Superior temporal gyrus (tissue), 1 donor: Measurements from ENCODE around the gene USHBP1.

Experiments used
- DNase-seq: peaks from one replicate; pipeline ENCODE4 v3.0.0-alpha.2; 2016; ENCODE audit errors: extremely low spot score

Gene USHBP1

DNA sequence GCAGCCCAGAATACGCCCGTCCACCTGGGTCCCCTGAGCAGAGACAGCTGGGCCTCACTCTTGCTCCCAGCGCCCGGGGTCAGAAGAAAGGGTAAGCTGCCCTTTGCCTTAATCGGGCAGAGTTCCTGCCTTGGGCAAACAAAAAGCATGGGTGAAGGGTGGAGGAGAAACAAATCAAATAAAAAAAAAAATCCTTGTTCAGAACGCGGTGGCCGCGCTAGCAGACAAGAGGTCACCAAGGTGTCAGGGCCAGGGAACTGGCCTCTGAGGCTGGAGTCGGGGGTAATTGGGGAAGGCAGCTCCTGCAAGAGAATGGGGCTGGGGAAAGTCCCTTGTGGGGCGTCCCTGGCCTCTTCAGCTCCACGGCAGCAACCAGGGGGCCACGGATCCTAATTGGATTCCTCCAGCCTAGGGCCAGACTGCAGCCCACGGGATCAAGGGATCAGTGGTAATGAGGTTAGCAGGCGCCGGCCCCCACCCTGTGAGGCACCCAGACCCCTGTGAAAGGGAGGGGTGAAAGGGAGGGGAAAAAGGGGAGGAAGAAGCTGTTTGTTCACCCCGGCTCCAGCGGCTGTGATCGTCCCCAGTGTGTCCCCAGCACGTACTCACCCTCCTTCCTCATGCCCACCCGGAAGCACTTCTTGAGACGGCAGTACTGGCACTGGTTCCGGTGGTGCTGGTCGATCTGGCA is 24.3 kb downstream of the USHBP1 start:
- no peak for DNase-seq

DNA sequence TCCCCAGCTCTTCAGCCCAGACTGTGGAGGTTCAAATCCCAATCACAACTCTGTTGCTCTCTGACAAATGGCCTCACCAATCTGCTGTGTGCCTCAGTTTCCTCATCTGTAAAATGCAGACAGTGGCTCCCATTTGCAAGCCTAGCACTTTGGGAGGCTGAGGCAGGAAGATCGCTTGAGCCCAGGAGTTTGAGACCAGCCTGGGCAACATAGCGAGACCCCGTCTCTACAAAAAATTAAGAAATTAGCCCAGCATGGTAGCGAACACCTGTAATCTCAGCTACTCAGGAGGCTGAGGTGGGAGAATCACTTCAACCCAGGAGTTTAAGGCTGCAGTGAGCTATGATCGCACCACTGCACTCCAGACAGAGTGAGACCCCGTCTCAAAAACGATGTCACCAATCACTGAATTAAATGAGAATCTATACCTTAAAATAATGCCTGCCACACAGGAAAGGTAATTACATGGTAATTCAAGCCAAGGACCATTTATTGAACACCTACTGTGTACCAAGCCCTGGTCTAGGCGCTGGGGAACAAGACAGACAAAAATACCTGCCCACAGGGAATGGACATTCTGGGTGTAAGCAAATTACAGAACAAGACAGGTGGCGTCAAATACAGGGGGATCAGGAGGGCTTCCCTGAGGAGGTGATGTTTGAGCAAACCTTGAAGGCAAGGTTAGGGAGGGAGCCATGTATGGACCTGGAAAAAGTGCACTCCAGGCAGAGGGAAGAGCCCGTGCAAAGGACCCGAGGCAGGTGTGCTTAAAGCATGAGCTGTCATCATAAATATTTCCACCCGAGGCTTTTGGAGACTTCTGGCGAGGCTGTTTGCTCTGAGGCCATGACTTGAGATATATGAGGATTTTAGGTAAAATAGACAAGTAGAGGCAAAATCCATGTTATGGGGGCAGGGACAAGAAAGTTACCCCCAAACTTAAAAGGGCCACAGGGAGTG is 26.5 kb downstream of the USHBP1 start:
- no peak for DNase-seq

DNA sequence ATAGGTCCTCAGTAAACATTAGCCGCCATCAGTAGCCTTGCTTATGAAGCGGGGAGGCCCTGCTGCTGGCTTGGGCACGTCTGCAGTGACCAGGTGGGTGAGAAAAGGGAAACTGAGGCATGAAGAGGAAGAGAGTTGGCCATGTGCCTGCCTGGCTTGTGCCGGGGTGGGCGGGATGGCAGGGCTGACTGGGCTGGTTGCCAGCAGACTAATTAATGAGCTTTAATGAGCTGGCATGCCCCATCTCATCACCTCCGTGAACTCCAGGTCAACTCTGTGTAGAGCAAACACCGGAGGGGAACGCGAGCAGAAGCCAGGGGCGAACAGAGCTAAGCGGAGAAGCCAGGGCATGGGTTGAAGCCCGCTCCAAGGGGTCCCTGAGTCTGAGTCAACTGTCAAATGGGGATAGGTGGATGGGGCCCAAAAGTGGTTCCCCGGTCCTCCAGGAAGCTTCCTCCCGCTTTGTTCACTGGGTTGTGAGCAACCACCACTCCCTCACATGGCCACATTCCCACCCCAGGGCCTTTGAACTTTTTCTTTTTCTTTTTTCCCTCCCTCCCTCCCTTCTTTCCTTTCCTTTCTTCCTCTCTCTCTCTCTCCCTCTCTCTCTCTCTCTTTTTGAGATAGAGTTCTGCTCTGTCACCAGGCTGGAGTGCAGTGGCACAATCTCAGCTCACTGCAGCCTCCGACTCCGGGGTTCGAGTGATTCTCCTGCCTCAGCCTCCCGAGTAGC is 27.6 kb downstream of the USHBP1 start:
- DNase-seq = no peak

DNA sequence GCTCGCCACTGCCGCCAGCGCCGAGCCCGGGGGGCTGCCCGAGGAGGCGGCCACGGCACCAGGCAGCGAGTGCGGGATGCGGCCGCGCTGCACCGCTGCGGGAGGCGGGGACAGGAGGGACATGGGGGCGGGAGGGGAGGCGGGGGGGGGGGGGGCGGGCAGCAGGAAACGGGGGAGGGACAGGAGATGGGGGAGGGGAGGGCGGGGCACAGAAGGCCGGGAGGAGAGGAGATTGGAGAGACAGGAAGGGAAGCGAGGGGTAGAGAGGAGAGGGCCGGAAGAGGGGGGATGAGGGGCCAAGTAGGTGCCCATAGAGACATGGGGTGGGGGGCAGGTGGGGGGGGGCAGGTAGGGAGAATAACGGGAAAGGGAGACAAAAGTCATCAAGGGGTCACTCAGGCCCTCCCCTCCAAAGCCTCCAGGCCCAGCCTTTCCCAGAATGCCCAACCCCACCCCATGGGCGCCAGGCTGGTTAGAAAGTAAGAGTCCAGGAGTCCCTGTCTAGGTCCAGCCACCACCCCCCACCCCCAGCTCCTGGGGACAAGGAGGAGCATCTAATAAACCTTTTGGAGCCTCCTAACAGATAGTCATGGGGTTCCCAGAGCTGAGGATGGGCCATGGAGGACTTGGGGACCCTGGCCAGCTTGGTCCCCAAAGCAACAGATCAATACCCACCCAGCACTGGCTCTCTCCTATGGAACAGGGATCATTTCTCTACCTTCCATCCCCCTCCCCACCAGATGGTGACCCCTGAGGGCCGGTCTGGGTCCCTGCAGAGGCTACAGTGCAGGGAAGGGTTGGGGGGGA is 28.4 kb downstream of the USHBP1 start:
- no peak for DNase-seq

DNA sequence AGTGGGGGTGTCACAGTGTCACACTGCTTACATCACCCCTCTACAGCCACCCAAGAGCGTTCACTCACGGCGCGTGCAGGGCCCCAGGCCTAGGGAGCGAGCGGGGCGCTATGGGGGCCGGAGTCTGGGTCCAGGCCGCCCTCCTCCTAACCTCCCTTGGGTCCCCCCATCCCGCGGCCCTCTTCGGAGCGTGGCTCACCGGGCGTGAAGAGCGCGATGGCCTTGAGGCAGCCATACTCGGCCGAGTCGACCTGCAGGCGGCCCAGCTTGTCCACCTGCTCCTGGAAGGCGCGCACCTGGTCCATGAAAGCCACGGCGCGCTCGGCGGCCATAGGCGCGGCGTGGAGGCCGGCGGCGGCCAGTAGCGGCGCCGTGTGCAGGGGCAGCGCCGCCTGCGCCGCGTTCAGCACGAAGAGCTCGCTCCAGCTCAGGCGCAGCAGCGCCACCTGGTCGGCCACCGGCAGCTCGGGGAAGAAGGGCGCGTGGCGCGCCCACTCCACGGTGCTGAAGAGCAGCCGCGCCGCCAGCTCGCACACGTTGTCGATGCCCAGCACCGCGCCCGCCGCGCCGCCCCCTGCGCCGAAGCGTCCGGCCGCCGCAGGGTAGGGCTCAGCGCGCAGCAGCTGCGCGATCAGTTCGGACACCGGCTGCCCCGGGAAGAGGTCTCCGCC is 29.1 kb downstream of the USHBP1 start:
- DNase-seq = peak; percentile 75

DNA sequence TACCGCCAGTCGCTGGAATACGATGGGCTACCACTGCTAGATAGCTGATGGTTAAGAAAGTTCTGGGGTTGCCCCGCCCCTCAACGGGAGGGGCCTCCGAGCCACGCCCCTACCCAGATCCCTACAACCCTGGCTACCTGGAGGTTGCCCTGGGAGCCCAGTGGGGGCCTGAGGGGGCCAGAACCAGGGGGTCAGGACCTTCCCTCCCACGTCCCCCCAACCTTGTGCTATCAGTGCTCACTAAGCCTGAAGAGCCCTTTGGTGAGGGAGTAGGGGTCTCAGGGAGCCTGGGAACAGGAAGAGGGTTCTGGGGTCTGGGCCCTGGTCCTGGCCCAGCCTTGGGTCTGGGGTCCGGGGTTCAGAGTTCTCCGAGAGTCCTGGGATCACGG is 29.6 kb downstream of the USHBP1 start:
- DNase-seq = no peak

DNA sequence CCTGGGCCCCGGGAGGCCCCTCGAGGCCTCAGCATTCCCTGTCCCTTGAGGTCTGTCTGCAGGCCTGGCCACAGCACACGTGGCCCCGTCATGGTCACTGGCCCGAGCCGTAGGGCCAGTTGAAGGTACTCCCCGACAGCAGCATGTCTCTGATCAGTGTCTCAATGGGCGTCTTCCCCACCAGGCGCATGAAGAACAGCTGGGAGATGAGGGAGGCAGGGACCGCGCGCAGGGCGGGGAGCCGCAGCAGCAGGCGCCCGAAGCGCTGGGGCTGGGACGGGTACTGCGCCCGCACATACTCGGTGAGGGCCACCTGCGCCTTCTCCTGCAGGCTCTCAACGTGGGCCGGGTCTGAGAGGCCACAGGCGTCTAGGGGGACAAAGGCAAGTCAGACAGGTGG is 32.3 kb downstream of the USHBP1 start:
- no peak for DNase-seq

DNA sequence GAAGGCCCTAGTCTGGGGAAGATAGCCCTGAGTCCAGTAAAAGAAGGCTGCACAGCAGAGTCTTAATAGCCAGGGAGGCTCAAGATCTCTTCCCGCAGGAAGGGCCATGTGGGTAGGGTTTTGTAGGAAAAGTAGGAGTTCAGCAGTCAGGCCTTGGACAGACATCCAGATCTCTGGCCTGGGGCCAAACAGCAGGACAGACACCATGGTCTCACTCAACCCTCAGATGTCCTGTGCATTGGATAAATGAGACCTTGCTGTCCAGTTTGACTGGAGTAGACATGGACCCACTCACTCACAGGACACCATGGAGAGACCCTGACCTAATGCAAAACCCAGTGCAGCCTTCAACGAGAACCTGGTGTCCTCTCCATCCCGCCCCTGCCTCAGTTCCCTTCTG is 34.7 kb downstream of the USHBP1 start:
- DNase-seq = no peak

DNA sequence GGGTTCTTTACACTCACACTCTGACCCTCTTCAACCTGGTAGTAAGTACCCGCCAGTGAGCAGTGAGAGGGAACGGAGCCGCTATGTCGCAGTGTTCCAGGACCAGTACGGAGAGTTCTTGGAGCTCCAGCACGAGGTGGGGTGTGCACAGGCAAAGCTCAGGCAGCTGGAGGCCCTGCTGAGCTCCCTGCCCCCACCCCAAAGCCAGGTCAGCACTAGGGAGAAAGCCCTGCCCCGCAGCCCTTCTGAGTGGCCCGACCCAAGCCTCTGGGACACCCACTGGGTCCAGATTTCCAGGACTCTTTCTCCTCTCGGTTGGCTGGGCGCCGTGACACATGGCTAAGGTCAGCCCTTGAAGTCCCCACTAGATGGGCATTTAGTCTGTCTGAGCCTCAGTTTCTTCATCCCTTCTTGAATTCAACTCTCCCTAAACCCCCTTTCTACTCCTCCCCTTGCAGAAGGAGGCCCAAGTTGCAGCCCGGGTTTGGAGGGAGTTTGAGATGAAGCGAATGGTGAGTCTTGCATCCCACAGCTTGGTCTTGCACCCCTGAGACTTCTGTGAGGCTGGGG is 36.7 kb downstream of the USHBP1 start:
- no peak for DNase-seq

DNA sequence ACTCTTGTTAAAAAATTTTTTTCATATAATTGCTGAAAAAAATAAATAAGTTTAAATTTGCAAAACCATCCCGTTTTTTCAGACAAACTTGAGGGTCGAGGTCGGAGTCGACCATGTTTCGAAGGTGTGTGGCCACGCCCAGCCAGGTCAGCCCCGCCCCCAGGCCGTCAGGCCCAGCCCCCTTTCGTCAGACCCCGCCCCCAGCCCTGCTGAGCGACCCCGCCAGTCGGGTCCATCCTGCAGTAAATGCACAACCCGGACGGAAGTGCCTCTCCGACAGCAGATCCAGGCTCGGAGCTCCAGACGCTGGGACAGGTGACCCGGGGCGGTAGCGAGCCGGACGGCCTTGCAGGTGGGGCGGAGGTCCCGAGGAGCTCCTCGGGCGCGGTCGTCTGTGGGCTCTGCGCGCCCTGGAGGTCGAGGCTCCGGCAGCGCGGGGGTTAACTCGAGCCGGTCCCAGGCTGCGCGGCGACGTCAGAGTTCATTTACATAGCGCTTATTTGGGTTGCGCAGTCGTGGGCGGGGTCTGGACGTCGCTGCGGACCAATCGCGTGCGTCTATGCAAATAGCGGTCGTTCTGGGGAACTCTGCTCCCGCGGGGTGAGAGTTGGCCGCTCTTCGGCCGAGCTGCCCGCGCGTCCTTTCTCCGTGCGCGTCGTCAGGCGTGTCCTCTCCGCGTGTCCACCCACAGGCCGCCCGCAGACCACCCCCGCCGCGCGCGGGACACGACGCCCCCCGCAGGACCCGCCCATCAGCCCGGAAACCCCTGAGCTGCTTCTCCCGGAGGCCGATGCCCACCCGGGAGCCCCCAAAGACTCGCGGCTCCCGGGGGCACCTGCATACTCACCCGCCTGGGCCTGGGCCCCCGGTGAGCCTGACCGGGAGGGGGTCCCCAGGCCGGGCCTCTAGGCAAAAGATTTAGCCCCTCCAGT is 38.3 kb downstream of the USHBP1 start, which contains the start of gene OCEL1:
OCEL1 (plus strand) TSS at position 225 of the 932 bp plus-strand sequence; CDS start at position 247, 22 bp downstream.
- peak; percentile 99 for DNase-seq

DNA sequence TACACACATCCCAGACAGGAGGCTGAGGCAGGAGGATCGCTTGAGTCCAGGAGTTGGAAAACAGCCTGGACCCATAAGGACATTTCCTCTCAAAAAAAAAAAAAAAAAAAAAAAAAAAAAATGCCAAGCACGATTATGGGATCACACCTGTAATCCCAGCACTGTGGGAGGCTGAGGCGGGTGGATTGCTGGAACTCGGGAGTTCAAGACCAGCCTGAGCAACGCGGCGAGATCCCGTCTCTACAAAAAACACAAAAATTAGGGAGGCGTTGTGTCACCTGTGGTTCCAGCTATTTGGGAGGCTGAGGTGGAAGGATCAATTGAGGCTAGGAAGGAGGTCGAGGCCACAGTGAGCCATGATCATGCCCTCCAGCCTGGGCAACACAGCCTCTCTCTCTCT is 39.5 kb downstream of the USHBP1 start:
- DNase-seq = no peak

DNA sequence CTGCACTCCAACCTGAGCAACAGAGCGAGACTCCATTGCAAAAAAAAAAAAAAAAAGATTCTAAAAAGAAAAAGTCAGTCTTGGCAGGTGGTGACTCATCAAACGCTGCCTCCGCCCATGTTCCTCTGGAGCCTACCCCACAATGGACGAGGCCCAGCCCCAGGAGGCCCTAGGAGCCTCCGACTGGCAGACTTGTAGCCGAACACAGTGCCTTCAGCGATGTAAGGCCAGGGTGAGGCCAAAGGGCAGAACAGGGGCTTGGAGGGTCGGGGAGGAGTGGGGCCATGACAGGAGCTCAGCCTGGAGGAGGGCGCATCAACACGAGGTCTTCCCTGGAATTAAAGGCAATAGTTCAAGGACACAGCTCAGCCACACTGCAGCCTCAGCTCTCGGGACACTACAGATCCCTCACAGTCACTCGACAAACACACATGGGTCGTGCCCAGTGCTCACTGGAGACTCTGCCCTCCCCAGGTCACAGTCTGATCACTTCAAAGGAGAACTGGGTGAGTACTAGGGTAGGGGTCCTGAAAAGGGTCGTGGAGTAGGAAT is 44.3 kb downstream of the USHBP1 start:
- DNase-seq = no peak

DNA sequence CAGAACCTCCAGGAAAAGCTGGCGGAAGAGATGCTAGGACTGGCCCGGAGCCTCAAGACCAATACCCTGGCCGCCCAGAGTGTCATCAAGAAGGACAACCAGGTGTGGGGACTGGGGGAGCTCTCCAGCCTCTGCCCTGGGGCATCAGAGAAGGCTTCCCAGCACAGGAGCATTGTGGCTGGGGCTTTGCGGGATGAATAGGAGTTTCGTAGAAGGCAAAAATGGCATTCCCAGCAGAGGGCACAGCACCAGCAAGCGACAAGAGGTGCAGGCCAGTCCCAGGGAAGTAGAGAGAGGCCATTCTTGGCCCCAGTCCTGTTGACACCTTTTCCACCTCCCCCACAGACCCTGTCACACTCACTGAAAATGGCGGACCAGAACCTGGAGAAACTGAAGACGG is 45.3 kb downstream of the USHBP1 start:
- DNase-seq = no peak

DNA sequence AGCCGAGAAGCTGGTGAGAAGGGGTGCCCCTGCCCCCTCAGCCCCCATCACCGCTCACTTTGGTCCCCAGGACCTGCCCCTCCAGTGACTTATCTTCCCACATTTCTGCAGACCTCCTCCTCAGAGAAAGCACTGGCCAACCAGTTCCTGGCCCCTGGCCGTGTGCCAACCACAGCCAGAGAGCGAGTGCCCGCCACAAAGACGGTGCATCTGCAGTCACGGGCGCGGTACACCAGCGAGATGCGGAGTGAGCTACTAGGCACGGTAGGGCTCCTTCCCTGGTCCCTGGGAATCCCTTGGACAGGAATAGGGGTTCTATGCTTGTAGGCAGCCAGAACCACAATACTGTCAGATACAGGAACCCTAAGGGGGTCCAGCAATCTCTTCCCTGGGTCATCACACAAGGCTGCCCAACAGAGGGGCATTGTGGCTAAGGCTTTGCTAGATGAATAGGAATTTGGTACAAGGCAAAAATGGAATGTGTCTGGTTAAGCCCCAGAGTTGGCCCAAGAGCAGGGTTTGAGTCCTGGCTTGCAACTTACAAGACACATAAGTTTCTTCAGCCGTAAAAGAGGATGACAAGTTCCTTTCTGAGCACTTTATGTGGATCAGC is 48.4 kb downstream of the USHBP1 start:
- no peak for DNase-seq

DNA sequence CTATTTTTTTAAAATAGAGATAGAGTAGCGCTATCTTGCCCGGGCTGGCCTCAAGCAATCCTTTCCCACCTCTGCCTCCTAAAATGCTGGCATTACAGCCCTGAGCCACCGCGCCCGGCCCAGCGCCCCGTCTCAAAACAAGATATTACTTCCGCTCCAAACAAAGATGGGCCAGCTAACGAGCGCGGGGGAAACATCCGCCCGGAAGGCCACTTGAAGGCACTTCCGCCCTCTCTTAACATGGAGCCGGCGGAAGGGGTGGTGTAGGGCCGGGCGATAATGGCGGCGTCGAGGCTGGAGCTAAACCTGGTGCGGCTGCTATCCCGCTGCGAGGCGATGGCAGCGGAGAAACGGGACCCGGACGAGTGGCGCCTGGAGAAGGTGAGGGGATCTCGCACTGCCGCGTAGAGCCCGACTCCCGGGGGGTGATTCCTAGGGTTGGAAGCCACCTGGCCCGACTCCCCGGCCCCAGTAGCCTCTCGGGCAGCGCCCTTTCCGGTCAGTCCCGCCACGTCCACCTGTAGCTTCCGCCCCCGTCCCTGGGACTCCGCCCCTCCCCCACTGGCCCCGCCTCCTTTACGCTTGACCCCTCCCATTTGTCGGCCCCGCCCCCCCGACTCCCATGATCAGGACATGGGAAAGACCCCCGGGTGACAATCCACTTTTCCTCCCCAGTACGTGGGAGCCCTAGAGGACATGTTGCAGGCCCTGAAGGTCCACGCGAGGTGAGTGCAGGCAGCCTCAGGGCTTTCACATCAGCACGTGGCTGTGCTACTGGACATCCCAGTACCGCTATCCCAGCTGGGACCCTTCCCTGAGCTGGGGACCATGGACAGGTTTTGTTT is 49.2 kb downstream of the USHBP1 start, which contains the start of gene USE1:
USE1 (plus strand) TSS at position 231 of the 845 bp plus-strand sequence; CDS start at position 280, 49 bp downstream.
- DNase-seq = peak; percentile 95

DNA sequence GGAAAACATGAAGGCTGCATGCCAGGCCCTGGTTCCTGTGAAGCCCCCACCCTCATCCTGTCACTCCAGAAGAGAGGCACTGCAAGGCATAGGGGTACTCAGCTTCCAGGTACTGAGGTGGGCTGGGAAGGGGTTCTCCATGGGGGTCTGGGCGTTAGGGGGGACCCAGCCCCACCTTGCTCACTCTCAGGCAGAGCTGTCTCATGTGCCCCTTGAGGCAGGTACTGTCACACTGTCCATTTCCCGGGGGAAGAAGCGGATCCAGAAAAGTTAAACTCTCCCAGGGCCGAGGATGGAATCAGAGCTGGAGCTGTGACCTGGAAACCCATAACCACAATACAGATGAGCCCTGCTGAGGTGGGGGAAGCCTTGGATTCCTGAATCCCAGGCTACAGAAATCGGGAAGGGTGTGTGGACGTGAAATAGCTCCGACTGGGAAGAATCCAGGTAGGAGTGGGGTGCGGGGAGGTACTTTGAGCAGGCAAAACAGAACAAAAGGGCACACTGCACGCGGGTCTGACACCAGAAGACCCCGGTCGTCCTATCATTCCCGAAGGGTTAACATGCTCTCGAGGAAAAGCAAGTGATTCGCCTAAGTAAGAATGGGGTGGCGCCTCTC is 49.9 kb downstream of the USHBP1 start:
- no peak for DNase-seq

DNA sequence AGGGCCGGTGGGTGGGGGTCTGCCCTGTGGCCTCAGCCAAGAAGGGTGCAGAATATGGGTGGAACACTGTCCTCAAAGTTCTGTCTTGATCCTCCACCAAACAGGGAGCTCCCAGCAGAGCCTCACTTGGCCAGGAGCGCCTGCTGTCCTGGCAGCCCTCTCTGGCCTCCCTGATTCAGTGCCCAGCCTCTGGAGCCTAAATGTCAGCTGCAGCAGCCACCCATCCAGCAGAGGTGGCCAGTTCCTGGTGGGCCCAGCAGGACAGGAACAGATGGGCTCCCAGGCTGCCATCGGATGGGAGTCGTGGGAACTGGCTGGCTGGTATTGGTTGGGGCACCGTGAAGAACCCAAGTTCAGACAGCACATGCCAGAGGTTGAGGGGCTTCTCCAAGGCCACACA is 51.2 kb downstream of the USHBP1 start:
- no peak for DNase-seq
